OCI-LY1 (cell line): ENCODE data around the gene DDOST.

Source experiments
- H2AFZ ChIP-seq: fragments of 200-600 bp; sonication (generic), shearing (Covaris generic); 2 replicates; pipeline ENCODE4 v1.6.0; 2014; ENCODE audit warnings: antibody characterized with exemption, mild to moderate bottlenecking, low read length
- H3F3A ChIP-seq: fragments of 200-600 bp; sonication (generic), shearing (Covaris generic); 2 replicates; pipeline ENCODE4 v1.6.0; 2014; ENCODE audit warnings: mild to moderate bottlenecking, antibody characterized with exemption, low read length, moderate library complexity; ENCODE audit not compliant: insufficient read depth
- H3K27ac ChIP-seq: fragments of 200-600 bp; sonication (generic); 2 replicates; pipeline ENCODE4 v1.5.1; 2014; ENCODE audit warnings: low read length, mixed run types, mild to moderate bottlenecking, low read depth; ENCODE audit not compliant: poor library complexity, severe bottlenecking
- H3K27me3 ChIP-seq: fragments of 200-600 bp; sonication (generic); 2 replicates; pipeline ENCODE4 v1.6.0; 2014; ENCODE audit warnings: antibody characterized with exemption, mild to moderate bottlenecking, low read length, moderate library complexity; ENCODE audit not compliant: insufficient read depth
- H3K36me3 ChIP-seq: fragments of 200-600 bp; sonication (generic); 2 replicates; pipeline ENCODE4 v1.6.1; 2014; ENCODE audit warnings: mild to moderate bottlenecking, antibody characterized with exemption, low read length, moderate library complexity, mixed read lengths; ENCODE audit not compliant: insufficient read depth
- H3K4me1 ChIP-seq: fragments of 200-600 bp; sonication (generic); 2 replicates; pipeline ENCODE4 v1.5.1; 2014; ENCODE audit warnings: mild to moderate bottlenecking, low read length, moderate library complexity; ENCODE audit not compliant: insufficient read depth, severe bottlenecking
- H3K4me2 ChIP-seq: fragments of 200-600 bp; sonication (generic), shearing (Covaris generic); 2 replicates; pipeline ENCODE4 v1.6.1; 2014; ENCODE audit warnings: low read length
- H3K4me3 ChIP-seq: fragments of 200-600 bp; sonication (generic); 2 replicates; pipeline ENCODE4 v1.5.1; 2014; ENCODE audit warnings: low read length, low read depth, mild to moderate bottlenecking, mixed read lengths; ENCODE audit not compliant: poor library complexity, severe bottlenecking
- H3K79me2 ChIP-seq: fragments of 200-600 bp; shearing (Covaris generic); 2 replicates; pipeline ENCODE4 v1.6.1; 2016; ENCODE audit warnings: mixed run types, low read length, mixed read lengths; ENCODE audit not compliant: insufficient read depth
- H3K9ac ChIP-seq: fragments of 200-600 bp; sonication (generic), shearing (Covaris generic); 2 replicates; pipeline ENCODE4 v1.6.1; 2014; ENCODE audit warnings: mild to moderate bottlenecking, low read length, mixed read lengths
- H3K9me2 ChIP-seq: fragments of 200-600 bp; sonication (generic), shearing (Covaris generic); 2 replicates; pipeline ENCODE4 v1.6.1; 2014; ENCODE audit warnings: low read depth, mild to moderate bottlenecking, low read length, mixed read lengths
- H3K9me3 ChIP-seq: fragments of 200-600 bp; shearing (Covaris generic); 2 replicates; pipeline ENCODE4 v1.6.1; 2014; ENCODE audit warnings: low read length, mixed read lengths
- H4K20me1 ChIP-seq: fragments of 200-600 bp; sonication (generic), shearing (Covaris generic); 2 replicates; pipeline ENCODE4 v1.6.0; 2016; ENCODE audit warnings: mild to moderate bottlenecking, low read length; ENCODE audit not compliant: insufficient read depth
- EZH2 ChIP-seq: fragments of 200-600 bp; sonication (generic), shearing (Covaris generic); IDR thresholded peaks from 2 replicates; pipeline ENCODE4 v1.8.0; 2017; ENCODE audit warnings: borderline replicate concordance, mixed run types, mild to moderate bottlenecking, antibody characterized with exemption, low read length, moderate library complexity, mixed read lengths
- TF ChIP-seq, protein P1 (sequence below): fragments of 200-600 bp; sonication (generic), shearing (Covaris generic); IDR thresholded peaks from 2 replicates; pipeline ENCODE4 v1.5.1; 2017; ENCODE audit warnings: mild to moderate bottlenecking, antibody characterized with exemption, low read length, moderate library complexity, mixed read lengths

DDOST gene

DNA sequence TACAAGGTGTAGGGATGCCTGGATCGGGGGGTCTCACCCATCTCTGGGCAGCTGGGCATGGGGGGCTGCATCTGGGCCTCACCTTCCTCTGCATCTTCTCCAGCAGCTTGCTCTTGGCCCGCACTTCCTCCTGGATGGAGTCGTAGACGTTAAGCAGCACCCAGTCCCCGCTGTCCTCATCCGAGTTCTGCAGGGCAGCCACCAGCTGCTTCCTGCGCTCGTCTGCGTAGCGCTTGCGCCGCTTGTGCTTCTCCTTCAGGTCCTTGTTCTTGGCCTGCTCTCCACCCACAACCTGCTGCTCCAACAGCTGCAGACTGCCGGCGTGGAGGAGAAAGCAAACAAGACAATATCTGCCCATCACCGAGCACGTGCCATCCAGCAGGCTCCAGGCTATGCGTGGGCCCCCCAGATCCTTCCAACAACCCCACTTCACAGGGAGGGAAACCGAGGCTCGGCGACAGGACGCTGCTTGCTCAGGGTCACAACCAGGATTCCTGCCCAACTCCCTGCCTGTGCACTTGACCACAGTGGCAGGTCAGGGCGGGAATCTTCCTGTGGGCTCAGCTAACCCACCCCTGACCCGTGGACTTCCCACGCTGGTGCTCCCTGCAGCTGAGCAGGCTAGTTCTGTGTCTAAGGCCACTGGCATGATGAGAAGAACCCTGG, 21.5 kb upstream of the DDOST start:
- peaks cover 3% of the 10 kb centered on the region; the same call in 1 of the 2 replicates for H3K27me3 ChIP-seq
- no peak overlapping the region for H3K4me2 ChIP-seq
- no peaks in the 10 kb centered on the region for H4K20me1 ChIP-seq
- H3K4me3 ChIP-seq: no peak overlapping the region
- H3K9me3 ChIP-seq: 0 out of 2 replicates have a peak, but pooled peaks cover 2% of the 10 kb centered on the region
- no peaks in the 10 kb centered on the region for H3K9me2 ChIP-seq
- no peaks in the 10 kb centered on the region for H3K79me2 ChIP-seq
- H3K27ac ChIP-seq: no peak overlapping the region
- H3K4me1 ChIP-seq: peaks cover 6% of the 10 kb centered on the region
- H3K9ac ChIP-seq: no peak overlapping the region
- TF ChIP-seq EZH2: no peak
- TF ChIP-seq, protein P1, sequence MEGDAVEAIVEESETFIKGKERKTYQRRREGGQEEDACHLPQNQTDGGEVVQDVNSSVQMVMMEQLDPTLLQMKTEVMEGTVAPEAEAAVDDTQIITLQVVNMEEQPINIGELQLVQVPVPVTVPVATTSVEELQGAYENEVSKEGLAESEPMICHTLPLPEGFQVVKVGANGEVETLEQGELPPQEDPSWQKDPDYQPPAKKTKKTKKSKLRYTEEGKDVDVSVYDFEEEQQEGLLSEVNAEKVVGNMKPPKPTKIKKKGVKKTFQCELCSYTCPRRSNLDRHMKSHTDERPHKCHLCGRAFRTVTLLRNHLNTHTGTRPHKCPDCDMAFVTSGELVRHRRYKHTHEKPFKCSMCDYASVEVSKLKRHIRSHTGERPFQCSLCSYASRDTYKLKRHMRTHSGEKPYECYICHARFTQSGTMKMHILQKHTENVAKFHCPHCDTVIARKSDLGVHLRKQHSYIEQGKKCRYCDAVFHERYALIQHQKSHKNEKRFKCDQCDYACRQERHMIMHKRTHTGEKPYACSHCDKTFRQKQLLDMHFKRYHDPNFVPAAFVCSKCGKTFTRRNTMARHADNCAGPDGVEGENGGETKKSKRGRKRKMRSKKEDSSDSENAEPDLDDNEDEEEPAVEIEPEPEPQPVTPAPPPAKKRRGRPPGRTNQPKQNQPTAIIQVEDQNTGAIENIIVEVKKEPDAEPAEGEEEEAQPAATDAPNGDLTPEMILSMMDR: no peak
- no peaks in the 10 kb centered on the region for H3F3A ChIP-seq
- no peaks in the 10 kb centered on the region; the same call in 1 of the 2 replicates for H3K36me3 ChIP-seq
- H2AFZ ChIP-seq: no peak overlapping the region

DNA sequence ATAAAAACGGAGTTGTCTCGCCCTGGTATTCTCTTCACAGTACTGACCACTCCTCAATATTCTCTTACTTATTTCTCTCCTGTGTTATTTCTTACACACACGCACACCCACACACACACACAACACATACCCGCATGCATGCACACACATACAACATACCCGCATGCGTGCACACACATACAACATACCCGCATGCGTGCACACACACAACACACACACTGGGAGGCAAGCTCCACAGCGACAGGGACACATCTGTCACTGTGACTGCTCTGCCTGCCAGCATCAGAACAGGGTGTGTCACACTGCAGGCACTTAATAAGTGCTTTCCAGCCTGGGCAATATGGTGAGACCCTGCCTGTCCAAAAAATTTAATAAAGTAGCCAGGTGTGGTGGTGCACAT, 20.8 kb upstream of the DDOST start:
- Histone ChIP-seq H3K9me2 (no peaks in the 10 kb centered on the region), H3K4me1 (peaks cover 6% of the 10 kb centered on the region), H3K9ac (no peak overlapping the region), H3K27ac (no peak overlapping the region), H3K9me3 (0 out of 2 replicates have a peak, but pooled peaks cover 3% of the 10 kb centered on the region), H3K79me2 (no peaks in the 10 kb centered on the region), H3F3A (no peaks in the 10 kb centered on the region), H3K27me3 (peaks cover 9% of the 10 kb centered on the region; the same call in 1 of the 2 replicates), H2AFZ (no peak overlapping the region), H3K36me3 (no peaks in the 10 kb centered on the region; the same call in 1 of the 2 replicates), H3K4me3 (no peak overlapping the region), H4K20me1 (no peaks in the 10 kb centered on the region), H3K4me2 (no peak overlapping the region)
- TF ChIP-seq, protein P1: no peak

DNA sequence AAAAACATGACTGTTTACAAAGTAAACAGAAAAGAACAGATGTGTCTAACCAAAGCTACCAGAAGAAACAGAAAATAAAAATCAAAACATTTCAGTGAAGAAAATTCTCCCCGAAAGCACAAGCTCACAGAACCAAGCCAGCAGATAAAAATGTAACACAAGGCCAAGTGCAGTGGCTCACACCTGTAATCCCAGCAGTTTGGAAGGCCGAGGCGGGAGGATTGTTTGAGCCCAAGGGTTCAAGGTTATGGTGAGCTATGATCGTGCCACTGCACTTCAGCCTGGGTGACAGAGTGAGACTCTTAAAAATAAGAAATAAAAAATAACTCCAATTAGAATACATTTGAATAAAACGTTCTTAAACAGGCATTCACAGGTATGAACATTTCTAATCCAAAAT, 19.1 kb upstream of the DDOST start:
- Histone ChIP-seq H3K27me3 (peaks cover 9% of the 10 kb centered on the region; the same call in 1 of the 2 replicates), H3K27ac (no peak overlapping the region), H4K20me1 (no peaks in the 10 kb centered on the region), H3K9me3 (0 out of 2 replicates have a peak, but pooled peaks cover 3% of the 10 kb centered on the region), H3K4me2 (no peak overlapping the region), H3K4me1 (peaks cover 6% of the 10 kb centered on the region), H3K4me3 (no peak overlapping the region), H2AFZ (no peak overlapping the region), H3K9me2 (no peaks in the 10 kb centered on the region), H3K9ac (no peak overlapping the region), H3F3A (no peaks in the 10 kb centered on the region), H3K36me3 (no peaks in the 10 kb centered on the region; the same call in 1 of the 2 replicates), H3K79me2 (no peaks in the 10 kb centered on the region)
- TF ChIP-seq, protein P1: no peak
- TF ChIP-seq EZH2: no peak
